Esophagus muscularis mucosa (tissue), 4 donors: ENCODE results near the gene APOL2. TPM values are rescaled to one million over a fixed set of nuclear protein-coding genes. Genes with fewer than 3 reads are reported as not detected.
A peak's percentile ranks its signal among the peaks of the same experiment; 100 is the strongest.
"Not testable (repeated sequence)": the region's sequence is repeated elsewhere in the genome, so short reads cannot be mapped to it uniquely, and the experiment has no call there.

Experiments
- DNase-seq: peaks from one replicate; pipeline ENCODE4 v3.0.0-alpha.2; 2017; ENCODE audit errors: extremely low spot score
- H3K27ac ChIP-seq, 4 donors: fragments of 200-600 bp; sonication (generic); replicated peaks in 1 of 4; 1 replicate in 3 of 4; 2 replicates in 1 of 4; pipeline ENCODE4 v1.5.1; 2016 to 2019; ENCODE audit warnings: mild to moderate bottlenecking in 1 of 4
- H3K27me3 ChIP-seq, 4 donors: fragments of 200-600 bp; sonication (generic); one replicate each; pipeline versions ENCODE4 v1.5.1 to v1.6.0; 2016 to 2019
- H3K36me3 ChIP-seq, 4 donors: fragments of 200-600 bp; sonication (generic); one replicate each; pipeline ENCODE4 v1.5.1; 2016 to 2019
- H3K4me1 ChIP-seq, 4 donors: fragments of 200-600 bp; sonication (generic); one replicate each; pipeline ENCODE4 v1.5.1; 2016 to 2019
- H3K4me3 ChIP-seq, 4 donors: fragments of 200-600 bp; sonication (generic); 1 replicate in 2 of 4; 2 replicates in 2 of 4; pipeline ENCODE4 v1.5.1; 2016 to 2019; ENCODE audit warnings: mild to moderate bottlenecking in 4 of 4, moderate library complexity in 1 of 4
- H3K9me3 ChIP-seq, 4 donors: fragments of 200-600 bp; sonication (generic); 1 replicate in 3 of 4; 2 replicates in 1 of 4; pipeline ENCODE4 v1.5.1; 2016 to 2019
- CTCF ChIP-seq, 3 experiments: fragments of 200-600 bp in 2 of 3; fragments of 450-650 bp in 1 of 3; sonication (generic) in 2 of 3; IDR thresholded peaks; one replicate each; pipeline ENCODE4 v1.5.1; 2017 to 2019; ENCODE audit warnings: antibody characterized with exemption in 3 of 3, mild to moderate bottlenecking in 2 of 3, moderate library complexity in 1 of 3
- EP300 ChIP-seq: sonication (generic); formaldehyde crosslinking; IDR thresholded peaks from one replicate; pipeline ENCODE4 v1.6.1; 2017; ENCODE audit warnings: antibody characterized with exemption
- POLR2A ChIP-seq: fragments of 450-650 bp; IDR thresholded peaks from one replicate; pipeline ENCODE4 v1.6.1; 2017; ENCODE audit warnings: antibody characterized with exemption, moderate library complexity, mild to moderate bottlenecking, low read depth
- POLR2AphosphoS5 ChIP-seq, 2 donors: sonication (generic); formaldehyde crosslinking; IDR thresholded peaks; one replicate each; pipeline ENCODE4 v1.6.1; 2017; ENCODE audit warnings: antibody characterized with exemption in 2 of 2
- WGBS: methylation state at CpG from one replicate; pipeline ENCODE4 v1.1.5; 2018; 5-methylcytosine and 5-hydroxymethylcytosine counted together
- intact Hi-C: fragments of 100-400 bp; cut with DNase I; formaldehyde crosslinking; loops from one replicate; pipeline ENCODE4 v1.15.1; 2023
- total RNA-seq, 4 donors: library from RNA; depleted of rRNA; stranded (reverse); fragments of >200 nt; gene quantifications; one replicate each; pipeline versions ENCODE4 v1.1.0 to v1.2.1, GENCODE V29; 2016

The APOL2 gene
- total RNA-seq, 4 donors from 2014 or later: 22.0 to 41.9 (median 34.4) TPM

GRCh38 chr22:36204632-36205015, 34.7 kb downstream of the APOL2 start:
- no peak for DNase-seq
- 89% methylated on average over 6 of the region's 6 CpGs for WGBS
- no peaks in the 10 kb centered on the region for H3K27me3 ChIP-seq
- TF ChIP-seq POLR2A (no peak), EP300 (no peak), CTCF (IDR thresholded peaks at IDR 0.05) (no peak), POLR2AphosphoS5 (IDR thresholded peaks at IDR 0.05) (no peak)
- no peak overlapping the region for H3K27ac ChIP-seq
- intact Hi-C loops: loop anchor here (5.0 kb wide), 1 partner anchor 53 kb away; no protein-coding TSS in a partner anchor
- no peaks in the 10 kb centered on the region for H3K9me3 ChIP-seq
- H3K4me1 ChIP-seq: peaks cover 9 to 19% (median 15%) of the 10 kb centered on the region in 4 donors
- no peak overlapping the region for H3K4me3 ChIP-seq
- H3K36me3 ChIP-seq: no peaks in the 10 kb centered on the region

- intact Hi-C loops: loop anchor here (5.0 kb wide), 1 partner anchor 53 kb away; no protein-coding TSS in a partner anchor
Measured at GRCh38 chr22:36204001-36204631, 35.2 kb downstream of the APOL2 start.

GRCh38 chr22:36203441-36203840, 35.9 kb downstream of the APOL2 start:
- not testable (repeated sequence) for DNase-seq, H3K4me3 ChIP-seq, H3K27me3 ChIP-seq, H3K9me3 ChIP-seq, H3K36me3 ChIP-seq, H3K27ac ChIP-seq
- 84% methylated on average over 7 of the region's 7 CpGs for WGBS
- intact Hi-C loops: loop anchor here (5.0 kb wide), 1 partner anchor 54 kb away; no protein-coding TSS in a partner anchor
- peaks cover 9 to 18% (median 15%) of the 10 kb centered on the region in 4 donors for H3K4me1 ChIP-seq

More at GRCh38 chr22:36204001-36204631, 35.2 kb downstream of the APOL2 start:
- H3K27me3 ChIP-seq: no peaks in the 10 kb centered on the region
- H3K9me3 ChIP-seq: no peaks in the 10 kb centered on the region
- no peaks in the 10 kb centered on the region for H3K36me3 ChIP-seq
- 79% methylated on average over 3 of the region's 8 CpGs for WGBS
- H3K4me3 ChIP-seq: no peak overlapping the region
- no peak for TF ChIP-seq CTCF (IDR thresholded peaks at IDR 0.05)
- TF ChIP-seq EP300: no peak
- no peak overlapping the region for H3K27ac ChIP-seq
- H3K4me1 ChIP-seq: peaks cover 9 to 19% (median 15%) of the 10 kb centered on the region in 4 donors
- DNase-seq: no peak

GRCh38 chr22:36202906-36203305, 36.4 kb downstream of the APOL2 start:
- intact Hi-C loops: loop anchor here (5.0 kb wide), 1 partner anchor 54 kb away; no protein-coding TSS in a partner anchor

GRCh38 chr22:36201630-36202319, 37.6 kb downstream of the APOL2 start, which contains the start of gene APOL4:
APOL4 (minus strand) TSS chr22:36201809; CDS start chr22:36201734, 75 bp downstream.
- DNase-seq: no peak
- 50% methylated on average over 7 of the region's 13 CpGs for WGBS

More at GRCh38 chr22:36202906-36203305, 36.4 kb downstream of the APOL2 start:
- not testable (repeated sequence) for H3K27ac ChIP-seq, H3K4me3 ChIP-seq, H3K36me3 ChIP-seq, H3K27me3 ChIP-seq, DNase-seq, H3K9me3 ChIP-seq
- WGBS: 74% methylated on average over 7 of the region's 8 CpGs
- H3K4me1 ChIP-seq: peaks cover 9 to 18% (median 13%) of the 10 kb centered on the region in 4 donors

GRCh38 chr22:36201025-36201424, 38.3 kb downstream of the APOL2 start:
- intact Hi-C loops: loop anchor here (5.0 kb wide), 1 partner anchor 56 kb away; no protein-coding TSS in a partner anchor
- H3K27ac ChIP-seq: peak overlapping the region in 3 of 4 donors; percentile 13 to 57 (median 51)
- H3K4me1 ChIP-seq: peaks cover 24 to 35% (median 29%) of the 10 kb centered on the region in 4 donors
- not testable (repeated sequence) for H3K9me3 ChIP-seq, DNase-seq, H3K36me3 ChIP-seq, H3K27me3 ChIP-seq
- no CpG with 5 or more reads among the region's 5 CpGs for WGBS
- peak overlapping the region in 2 of 4 donors; percentile 22 to 35 for H3K4me3 ChIP-seq

More at GRCh38 chr22:36201630-36202319, 37.6 kb downstream of the APOL2 start, which contains the start of gene APOL4:
- Histone ChIP-seq H3K4me3 (peak within 1 kb of the TSS in 2 of 4 donors; percentile 22 to 35), H3K27ac (peak within 1 kb of the TSS in 3 of 4 donors; percentile 13 to 57 (median 51)), H3K4me1 (peaks cover 19 to 30% (median 22%) of the 10 kb centered on the region in 4 donors), H3K27me3 (no peaks in the 10 kb centered on the region), H3K9me3 (no peaks in the 10 kb centered on the region), H3K36me3 (no peaks in the 10 kb centered on the region)
- TF ChIP-seq EP300 (no peak), POLR2AphosphoS5 (IDR thresholded peaks at IDR 0.05) (peak in 1 of 2 donors; percentile 51), CTCF (IDR thresholded peaks at IDR 0.05) (no peak)
- intact Hi-C loops: loop anchor here (5.0 kb wide), 1 partner anchor 56 kb away; no protein-coding TSS in a partner anchor
